Right ventricle myocardium superior (tissue), 1 donor: Measurements from ENCODE around the gene FAM120A. TPM values are rescaled to one million over a fixed set of nuclear protein-coding genes. Genes with fewer than 3 reads are reported as not detected.

Experiments used
- ATAC-seq: fragments of 200-7000 bp; cut with Tn5 transposase; one replicate; pipeline ENCODE4 v1.9.1; 2020; ENCODE audit warnings: mild to moderate bottlenecking; ENCODE audit not compliant: poor library complexity
- DNase-seq: peaks from one replicate; pipeline ENCODE4 v3.0.0-alpha.2; 2020
- intact Hi-C: fragments of 100-400 bp; cut with DNase I; formaldehyde crosslinking; loops from one replicate; pipeline ENCODE4 v1.11.2; 2022
- microRNA-seq: library from miRNA; unstranded; fragments of <30 nt; microRNA quantifications from one replicate; pipeline ENCODE4 v1.2.0, GENCODE V29; 2020
- total RNA-seq: library from RNA; stranded (reverse); fragmentation: NEBNext Ultra II Directional; extraction: Animal tissue kit (Norgen Biotek cat#: 25700); gene quantifications from one replicate; pipeline ENCODE4 v1.2.1, GENCODE V29; 2021
- donor health status: DM: no; HTN: yes; CAD: no; lungs with severe emphysema.

Gene FAM120A
- total RNA-seq, 1 donor from 2014 or later = 83.4 TPM

GRCh38 chr9:93614830-93615468 lies 163.5 kb downstream of the FAM120A start:
- ATAC-seq (no peak), DNase-seq (no peak)
- intact Hi-C loops = no loop called here

Small RNA genes within 50 kb of the gene (microRNA-seq; reads per million reads assigned to microRNA genes)
- not detected for gene MIR548AU

Other genes starting within 250 kb of the FAM120A start
- 28.8 TPM for gene FAM120AOS, start 1.9 kb downstream of the FAM120A start, total RNA-seq
- 25.4 TPM for gene PHF2, start 124.9 kb downstream of the FAM120A start, total RNA-seq